ENCODE results near the gene PITPNM2.
"Not testable (repeated sequence)": the region's sequence is repeated elsewhere in the genome, so short reads cannot be mapped to it uniquely, and the experiment has no call there.

Gene PITPNM2

DNA sequence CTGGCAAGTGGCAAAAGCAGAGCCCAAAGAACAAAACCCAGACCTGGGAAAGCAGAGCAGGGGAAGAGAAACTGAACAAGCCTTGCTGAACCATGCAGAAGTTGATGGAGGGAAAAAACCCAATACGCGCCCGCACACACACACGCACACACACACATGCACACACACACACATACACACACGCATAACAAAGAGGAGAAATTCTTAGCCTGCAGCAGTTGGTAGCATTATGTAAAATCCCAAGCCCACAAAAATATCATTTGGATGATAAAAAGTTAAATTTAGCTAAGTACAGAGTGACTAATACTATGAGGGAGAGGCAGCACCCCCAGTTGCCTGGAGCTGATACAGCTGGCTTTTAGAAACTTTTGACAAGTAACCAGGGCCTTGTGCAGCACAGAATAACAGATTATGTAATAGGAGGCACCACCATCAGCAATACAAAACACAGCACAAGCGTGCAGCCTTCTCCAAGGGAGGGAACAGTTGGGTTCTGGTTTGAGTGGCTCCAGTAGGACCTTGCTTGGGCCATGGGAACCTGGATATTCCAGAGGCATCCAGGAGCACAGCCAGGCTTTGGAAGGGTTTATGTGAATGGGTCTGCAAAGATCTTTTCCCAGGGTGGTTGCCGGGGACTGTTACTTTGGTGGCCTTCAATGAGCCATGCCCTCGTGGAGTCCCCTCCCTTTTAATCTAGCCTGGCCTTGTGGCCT, 35.3 kb downstream of the PITPNM2 start:
- DNase-seq, result peak in 1 of 2 donors; percentile 54

DNA sequence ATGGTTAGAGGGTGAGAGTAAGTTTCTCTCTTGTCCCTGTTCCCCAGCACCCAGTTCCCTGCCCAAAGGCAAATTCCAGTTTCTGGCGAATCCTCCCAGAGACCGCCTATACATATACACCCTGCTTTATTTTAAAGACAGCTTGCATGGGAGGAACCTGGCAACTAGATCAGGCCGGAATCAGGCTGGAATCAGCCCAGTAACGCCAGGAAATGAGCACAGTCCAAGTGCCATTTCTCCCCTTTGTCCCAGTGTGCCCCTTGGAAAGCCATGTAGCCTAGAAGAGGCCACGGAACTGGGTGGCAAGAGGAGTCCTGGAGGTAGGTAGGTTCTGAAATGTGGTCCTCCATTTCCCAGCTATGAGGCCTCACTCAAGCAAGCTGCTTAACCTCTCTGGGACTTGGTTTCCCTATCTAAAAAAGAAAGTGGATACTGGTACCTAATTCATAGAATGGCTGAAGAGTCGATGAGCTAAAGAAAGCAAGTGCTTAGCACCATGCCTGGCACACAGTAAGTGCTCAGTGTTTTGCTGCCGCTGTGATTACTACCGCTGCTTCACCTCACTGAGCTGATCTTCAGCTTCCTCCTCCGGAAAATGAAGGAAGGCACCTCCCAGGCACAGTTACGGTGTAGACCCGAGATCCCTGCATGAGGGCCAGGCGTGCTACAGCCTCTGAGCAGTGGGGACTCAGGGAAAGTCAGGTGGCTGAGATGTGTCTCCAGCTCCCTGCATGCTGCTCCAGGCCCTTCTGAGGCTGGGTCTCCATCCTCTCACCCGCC, 36.4 kb downstream of the PITPNM2 start:
- no peak for DNase-seq

DNA sequence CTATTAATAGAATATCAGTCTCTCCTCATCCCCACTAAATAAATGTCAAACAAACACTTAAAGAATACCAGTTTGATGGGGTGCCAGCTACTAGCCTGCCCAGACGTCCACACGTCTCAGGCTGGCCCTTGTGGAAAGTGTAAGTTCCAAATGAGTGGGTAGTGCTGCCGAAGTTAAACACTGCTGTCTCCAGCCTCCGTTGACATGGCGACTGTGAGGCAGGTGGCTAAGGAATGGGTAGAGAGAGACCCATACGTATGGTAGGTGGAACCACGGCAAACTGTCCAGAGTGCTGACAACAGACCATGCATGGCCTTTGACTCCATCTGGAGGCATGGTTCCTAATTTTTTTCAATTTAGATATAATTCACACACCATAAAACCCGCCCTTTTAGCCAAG, 37.9 kb downstream of the PITPNM2 start:
- no peak for DNase-seq

DNA sequence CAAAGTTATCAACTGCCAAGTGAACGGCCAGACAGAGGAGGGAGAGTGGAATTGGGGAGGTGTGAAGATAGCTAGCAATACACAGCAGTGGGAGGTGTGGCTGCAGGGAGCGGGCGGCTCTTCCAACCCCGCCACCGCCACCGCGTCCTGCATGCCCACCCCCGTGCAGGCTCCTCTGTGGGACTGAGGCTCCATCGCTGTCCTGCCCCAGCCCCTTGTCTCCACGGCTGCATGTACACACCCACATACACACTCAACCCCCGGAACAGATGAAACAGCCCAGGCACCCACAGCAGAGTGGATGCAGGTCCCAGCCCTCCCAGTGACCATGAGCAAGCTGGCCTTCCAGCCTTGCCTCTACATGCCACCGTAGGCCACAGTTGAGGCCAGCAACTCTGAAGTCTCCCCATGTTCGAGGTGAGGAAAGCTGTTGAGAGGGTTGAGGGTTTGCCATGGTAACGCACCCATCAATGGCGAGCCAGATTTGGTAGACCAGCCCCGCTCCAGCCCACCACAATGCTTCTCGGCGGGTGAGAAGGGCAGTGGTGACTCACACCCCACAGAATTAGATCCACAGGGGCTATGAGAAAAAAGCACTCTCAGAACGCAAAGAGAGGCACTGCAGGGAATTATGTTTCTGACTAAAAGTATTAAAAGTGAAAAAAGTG, 39.3 kb downstream of the PITPNM2 start:
- DNase-seq, result no peak

DNA sequence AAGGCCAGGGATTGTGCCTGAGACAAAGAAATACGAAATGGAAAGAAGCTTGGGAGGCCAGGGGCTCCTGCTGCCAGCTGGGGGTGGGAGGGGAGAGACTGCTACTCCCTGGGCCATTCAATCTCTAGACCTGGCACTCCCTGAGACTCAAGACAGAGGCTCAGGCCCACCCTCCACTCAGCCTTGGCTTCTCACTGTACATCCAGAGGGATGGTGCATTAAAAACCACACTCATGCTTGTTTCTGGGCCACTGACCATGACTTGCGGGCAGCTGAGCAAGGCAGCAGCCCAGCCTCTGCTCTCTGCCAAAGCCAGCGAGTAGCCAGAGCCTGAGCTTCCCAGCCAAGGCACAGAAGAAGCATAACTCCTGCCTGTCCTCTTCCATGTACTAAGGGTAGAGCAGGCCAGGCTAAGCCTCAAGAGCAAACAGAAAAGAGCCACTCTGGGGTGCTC, 41.5 kb downstream of the PITPNM2 start:
- DNase-seq, result no peak

DNA sequence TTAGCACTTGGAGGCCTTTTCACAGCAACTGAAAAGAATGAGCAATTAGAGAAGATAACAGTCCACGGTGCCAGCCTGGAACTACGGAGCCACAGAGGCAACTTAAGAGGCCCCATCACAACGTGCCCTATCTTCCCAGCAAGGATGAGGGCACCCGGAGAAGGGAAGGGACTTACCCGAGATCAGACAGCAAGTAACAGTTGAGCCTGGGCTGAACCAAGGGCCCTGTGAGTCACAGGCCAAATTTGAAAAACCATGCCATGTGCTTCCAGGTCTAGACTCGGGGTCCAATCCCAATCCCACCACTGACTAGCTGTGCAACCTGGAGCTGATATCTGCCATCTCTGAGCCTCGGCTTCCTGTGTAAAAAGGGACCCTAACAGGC, 42.2 kb downstream of the PITPNM2 start:
- DNase-seq, result no peak

DNA sequence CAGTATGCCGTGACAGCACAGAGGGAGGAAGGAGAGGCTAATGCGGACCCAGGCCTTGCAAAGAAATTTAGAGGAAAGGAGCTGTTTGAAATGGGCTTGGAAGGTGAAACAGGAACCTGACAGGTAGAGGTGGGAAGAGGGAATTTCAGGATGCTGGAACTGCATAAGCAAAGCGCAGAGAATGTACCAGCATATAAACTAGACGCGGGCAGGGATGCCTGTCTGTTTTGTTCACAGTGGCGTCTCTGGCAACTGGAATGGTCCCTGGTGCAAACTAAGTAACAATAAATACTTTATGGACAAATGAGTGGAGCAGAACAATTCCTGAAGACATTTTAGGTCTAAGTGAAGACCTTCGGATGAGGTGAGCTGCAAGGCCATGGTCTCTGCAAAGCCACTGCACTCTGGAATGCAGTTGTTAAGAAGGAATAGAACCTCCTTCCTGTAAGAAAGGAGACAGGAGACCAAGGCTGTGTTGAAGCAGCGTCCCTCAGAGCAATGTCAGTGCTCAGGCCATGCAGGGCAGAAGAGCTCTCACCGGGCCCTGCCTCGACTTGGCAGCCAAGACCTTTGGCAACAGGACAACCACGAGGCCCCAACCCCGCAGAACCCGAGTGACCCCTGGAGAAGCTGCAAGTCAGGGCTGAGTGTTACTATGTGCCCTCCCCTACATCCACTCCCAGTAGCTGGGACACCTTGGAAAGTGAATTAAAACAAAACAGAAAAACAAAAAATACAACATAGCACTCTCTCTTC, 42.8 kb downstream of the PITPNM2 start:
- no peak for DNase-seq

DNA sequence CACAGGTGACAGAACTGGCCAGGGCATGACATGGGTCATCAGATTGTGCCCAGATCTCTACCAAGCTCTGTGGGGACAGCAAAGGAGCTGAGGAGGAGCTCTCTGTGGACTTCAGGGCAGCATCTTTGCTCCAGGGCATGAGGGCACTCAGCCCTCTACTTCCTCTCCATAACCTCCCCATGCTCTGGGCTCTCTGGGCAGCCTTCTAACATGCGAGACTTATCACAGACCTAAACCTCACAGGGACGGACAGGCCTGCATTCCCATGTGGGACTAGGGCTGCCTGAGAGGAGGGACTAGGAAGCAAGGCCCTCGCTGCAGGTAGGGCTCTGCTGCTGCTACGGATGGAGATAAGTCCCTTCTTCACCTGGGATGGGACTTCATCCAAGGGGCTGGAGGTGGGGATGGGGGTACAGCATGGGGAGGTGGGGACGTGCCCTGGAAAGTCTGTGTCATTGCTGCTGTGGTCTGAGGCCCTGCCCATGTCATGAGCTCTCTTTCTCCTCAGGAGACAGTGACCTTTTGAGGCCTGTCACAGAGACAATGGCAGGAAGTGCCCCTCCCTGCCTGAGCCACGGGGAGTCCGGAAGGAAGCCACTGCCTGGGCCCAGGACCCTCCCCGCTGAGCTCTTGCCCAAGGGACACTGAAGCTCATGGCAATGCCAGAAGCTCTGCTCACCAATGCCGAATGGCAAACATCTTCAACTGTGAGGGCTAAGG, 44.1 kb downstream of the PITPNM2 start:
- peak; percentile 66 to 75 for DNase-seq

DNA sequence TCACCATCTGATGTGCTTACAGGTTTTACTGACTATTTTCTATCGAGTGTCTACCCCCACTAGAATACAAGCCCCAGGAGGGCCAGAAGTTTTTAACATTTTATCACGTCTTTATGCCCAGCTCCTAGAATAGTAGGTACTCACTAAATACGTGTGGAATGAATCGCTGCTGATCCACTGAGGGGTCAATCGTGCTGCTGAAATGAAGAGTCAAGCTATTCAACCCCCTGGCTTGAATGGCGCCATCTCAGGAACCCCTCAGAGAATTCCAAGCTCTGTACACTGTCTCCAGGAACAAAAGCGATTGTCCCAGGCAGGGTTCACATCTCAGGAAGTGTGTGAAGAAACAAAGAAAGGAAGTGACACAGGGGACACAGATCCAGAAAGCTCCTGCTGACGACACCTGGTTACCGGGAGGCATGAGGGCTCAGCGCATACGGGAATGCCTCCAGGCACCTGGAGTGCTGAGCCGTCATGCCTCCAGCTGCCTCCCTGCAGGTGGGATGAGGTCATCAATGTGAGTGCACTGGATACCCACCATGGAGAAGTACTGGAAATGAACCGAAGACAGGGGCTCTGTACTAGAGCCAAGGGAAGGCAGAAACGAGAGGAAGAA, 45.6 kb downstream of the PITPNM2 start:
- no peak for DNase-seq

DNA sequence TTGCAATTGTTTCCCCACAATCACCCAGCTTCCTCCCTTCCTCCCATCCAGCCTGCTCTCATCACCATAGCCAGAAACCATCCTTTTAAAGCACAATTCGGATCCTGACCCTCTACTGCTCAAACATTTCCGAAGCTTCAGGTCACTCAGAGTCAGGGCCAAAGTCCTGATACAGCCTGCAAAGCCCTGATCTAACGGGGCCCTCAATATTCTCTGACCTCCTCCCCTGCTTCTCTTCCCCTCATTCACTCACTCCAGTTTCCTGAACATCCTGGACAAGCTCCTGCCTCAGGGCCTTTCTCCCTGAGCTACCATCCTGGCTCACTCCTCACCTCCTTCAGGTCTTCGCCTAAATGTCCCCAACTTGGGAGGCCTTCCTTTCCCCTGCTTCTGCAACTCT, 46.1 kb downstream of the PITPNM2 start:
- no peak for DNase-seq

DNA sequence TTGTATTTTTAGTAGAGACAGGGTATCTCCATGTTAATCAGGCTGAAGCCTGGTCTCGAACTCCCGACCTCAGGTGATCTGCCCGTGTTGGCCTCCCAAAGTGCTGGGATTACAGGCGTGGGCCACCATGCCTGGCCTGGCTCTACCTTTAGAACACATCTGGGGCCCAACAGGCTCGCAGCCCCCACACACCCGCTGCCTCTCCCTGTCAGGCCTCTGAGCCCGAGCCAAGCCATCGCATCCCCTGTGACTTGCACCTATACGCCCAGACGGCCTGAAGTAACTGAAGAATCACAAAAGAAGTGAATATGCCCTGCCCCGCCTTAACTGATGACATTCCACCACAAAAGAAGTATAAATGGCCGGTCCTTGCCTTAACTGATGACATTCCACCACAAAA, 46.8 kb downstream of the PITPNM2 start:
- not testable (repeated sequence) for DNase-seq

DNA sequence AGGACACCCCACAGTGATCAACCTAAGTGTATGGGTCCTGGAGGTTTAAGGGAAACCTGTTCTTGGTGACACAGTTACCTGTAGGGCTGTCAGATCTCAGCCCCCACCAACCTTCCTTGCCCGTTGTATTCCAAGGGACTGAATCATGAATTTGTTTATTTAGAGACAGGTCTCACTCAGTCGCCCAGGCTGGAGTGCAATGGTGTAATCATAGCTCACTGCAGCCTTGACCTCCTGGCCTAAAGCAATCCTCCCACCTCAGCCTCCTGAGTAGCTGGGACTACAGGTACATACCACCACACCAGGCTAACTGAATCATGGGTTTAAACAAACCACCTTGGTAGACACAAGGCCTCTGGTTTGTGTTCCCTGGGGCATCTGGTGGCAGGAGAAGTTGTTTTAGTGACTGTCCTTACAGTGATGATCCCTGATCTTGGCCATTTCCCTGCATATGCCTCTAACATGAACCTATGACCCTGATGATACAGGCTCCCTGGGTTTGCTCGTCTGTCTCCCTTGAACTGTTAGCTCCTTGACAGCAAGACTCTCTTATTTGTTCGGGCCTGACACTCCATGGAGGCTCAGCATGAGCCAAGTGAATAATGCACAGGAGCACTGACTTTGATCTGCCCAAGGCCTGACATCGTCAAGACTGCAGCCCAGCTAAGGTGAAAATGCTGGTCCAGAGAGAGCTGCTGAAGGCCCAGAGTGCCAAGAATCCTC, 47.9 kb downstream of the PITPNM2 start:
- no peak for DNase-seq

DNA sequence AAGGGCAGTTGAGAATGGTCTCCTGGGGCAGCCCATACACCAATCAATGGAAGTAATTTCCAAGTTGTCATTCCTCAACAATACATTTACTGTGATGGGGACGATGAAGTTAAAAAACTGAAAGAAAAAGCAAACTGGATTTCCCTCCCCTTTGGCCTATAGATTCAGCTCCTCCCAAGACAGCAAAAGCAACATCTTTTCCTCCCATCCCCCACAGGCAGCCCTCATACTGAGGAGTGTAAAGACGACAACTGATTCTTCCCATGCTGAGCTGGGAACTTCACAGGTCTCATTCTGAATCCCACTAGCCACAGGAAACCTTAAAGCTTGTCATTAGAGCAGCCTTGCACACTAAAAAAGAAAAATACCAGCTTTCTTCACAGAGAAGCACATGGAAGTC, 48.5 kb downstream of the PITPNM2 start:
- no peak for DNase-seq

DNA sequence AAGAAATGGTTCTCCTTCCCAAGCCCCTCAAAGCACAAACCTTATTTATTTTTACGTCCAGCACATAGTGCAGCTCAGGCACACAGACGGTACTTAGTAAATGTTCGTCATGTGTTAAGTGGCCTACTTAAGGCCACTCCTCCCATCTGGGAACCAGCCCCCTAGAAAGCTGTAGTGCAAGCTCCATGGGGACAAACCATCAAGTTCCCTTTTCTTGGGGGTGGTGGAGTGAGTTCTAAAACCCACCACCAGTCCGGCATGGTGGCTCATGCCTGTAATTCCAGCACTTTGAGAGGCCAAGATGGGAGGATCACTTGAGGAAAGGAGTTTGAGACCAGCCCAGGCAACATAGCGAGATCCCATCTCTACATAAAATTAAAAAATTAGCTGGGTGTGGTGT, 49.4 kb downstream of the PITPNM2 start:
- DNase-seq, result no peak
